Measurements from ENCODE around the gene SLX9.

The SLX9 gene

GRCh38 chr21:44933918-44934260, 5.9 kb upstream of the SLX9 start:
- Histone ChIP-seq H3K27ac (ENCODE audit: low read depth, low read length) (no peak overlapping the region), H3K36me3 (ENCODE audit: control insufficient read depth, low read length) (no peaks in the 10 kb centered on the region), H3K4me1 (ENCODE audit: control insufficient read depth, low read length) (peaks cover 42% of the 10 kb centered on the region), H3K4me2 (ENCODE audit: low read length) (no peak overlapping the region), H3K9me3 (ENCODE audit: control insufficient read depth, insufficient read depth, low read length) (no peaks in the 10 kb centered on the region), H4K20me1 (ENCODE audit: control insufficient read depth, insufficient read depth, low read depth, low read length) (peaks cover 6% of the 10 kb centered on the region), H3K4me3 (ENCODE audit: low read length) (no peak overlapping the region), H3K27me3 (ENCODE audit: control insufficient read depth, low read length) (peaks cover 87% of the 10 kb centered on the region), H3K79me2 (ENCODE audit: control insufficient read depth, low read length) (no peaks in the 10 kb centered on the region), H3F3A (ENCODE audit: control insufficient read depth, insufficient read depth) (peaks cover 16% of the 10 kb centered on the region), H3K9me2 (replicated peaks; ENCODE audit: control insufficient read depth, low read length) (no peaks in the 10 kb centered on the region)
- no peak for TF ChIP-seq EZH2phosphoT487 (IDR thresholded peaks at IDR 0.05; ENCODE audit: borderline replicate concordance, low read length)
- no peak for TF ChIP-seq CTCF (IDR thresholded peaks at IDR 0.05; ENCODE audit: low read depth, low read length, poor library complexity, severe bottlenecking)

- Histone ChIP-seq H3K4me2 (ENCODE audit: low read length) (no peak overlapping the region), H3K4me1 (ENCODE audit: control insufficient read depth, low read length) (peaks cover 44% of the 10 kb centered on the region), H3K27me3 (ENCODE audit: control insufficient read depth, low read length) (peaks cover 87% of the 10 kb centered on the region), H3K79me2 (ENCODE audit: control insufficient read depth, low read length) (no peaks in the 10 kb centered on the region), H3K9me2 (replicated peaks; ENCODE audit: control insufficient read depth, low read length) (no peaks in the 10 kb centered on the region), H3F3A (ENCODE audit: control insufficient read depth, insufficient read depth) (peaks cover 16% of the 10 kb centered on the region), H4K20me1 (ENCODE audit: control insufficient read depth, insufficient read depth, low read depth, low read length) (peaks cover 6% of the 10 kb centered on the region), H3K4me3 (ENCODE audit: low read length) (no peak overlapping the region), H3K27ac (ENCODE audit: low read depth, low read length) (no peak overlapping the region), H3K36me3 (ENCODE audit: control insufficient read depth, low read length) (no peaks in the 10 kb centered on the region), H3K9me3 (ENCODE audit: control insufficient read depth, insufficient read depth, low read length) (no peaks in the 10 kb centered on the region)
- TF ChIP-seq CTCF (IDR thresholded peaks at IDR 0.05; ENCODE audit: low read depth, low read length, poor library complexity, severe bottlenecking) (no peak), EZH2phosphoT487 (IDR thresholded peaks at IDR 0.05; ENCODE audit: borderline replicate concordance, low read length) (no peak)
Observed at GRCh38 chr21:44934276-44934675, 5.6 kb upstream of the SLX9 start.

- H3K9me3 ChIP-seq (ENCODE audit: control insufficient read depth, insufficient read depth, low read length): no peaks in the 10 kb centered on the region
- no peak overlapping the region for H3K27ac ChIP-seq (ENCODE audit: low read depth, low read length)
- H3K9me2 ChIP-seq (replicated peaks; ENCODE audit: control insufficient read depth, low read length): no peaks in the 10 kb centered on the region
- no peaks in the 10 kb centered on the region for H3K36me3 ChIP-seq (ENCODE audit: control insufficient read depth, low read length)
- peaks cover 83% of the 10 kb centered on the region for H3K27me3 ChIP-seq (ENCODE audit: control insufficient read depth, low read length)
- H3K4me3 ChIP-seq (ENCODE audit: low read length): no peak overlapping the region
- peaks cover 16% of the 10 kb centered on the region for H3F3A ChIP-seq (ENCODE audit: control insufficient read depth, insufficient read depth)
- H3K4me1 ChIP-seq (ENCODE audit: control insufficient read depth, low read length): peaks cover 40% of the 10 kb centered on the region
- H3K79me2 ChIP-seq (ENCODE audit: control insufficient read depth, low read length): no peaks in the 10 kb centered on the region; the same call in 1 of the 2 replicates
- H3K4me2 ChIP-seq (ENCODE audit: low read length): no peak overlapping the region
- no peak for TF ChIP-seq CTCF (IDR thresholded peaks at IDR 0.05; ENCODE audit: low read depth, low read length, poor library complexity, severe bottlenecking)
- no peak for TF ChIP-seq EZH2phosphoT487 (IDR thresholded peaks at IDR 0.05; ENCODE audit: borderline replicate concordance, low read length)
- H4K20me1 ChIP-seq (ENCODE audit: control insufficient read depth, insufficient read depth, low read depth, low read length): peaks cover 6% of the 10 kb centered on the region; the same call in 1 of the 2 replicates
Observed at GRCh38 chr21:44934797-44935532, 4.9 kb upstream of the SLX9 start.
